ENCODE measurements around the gene RBPMS2.

DNA sequence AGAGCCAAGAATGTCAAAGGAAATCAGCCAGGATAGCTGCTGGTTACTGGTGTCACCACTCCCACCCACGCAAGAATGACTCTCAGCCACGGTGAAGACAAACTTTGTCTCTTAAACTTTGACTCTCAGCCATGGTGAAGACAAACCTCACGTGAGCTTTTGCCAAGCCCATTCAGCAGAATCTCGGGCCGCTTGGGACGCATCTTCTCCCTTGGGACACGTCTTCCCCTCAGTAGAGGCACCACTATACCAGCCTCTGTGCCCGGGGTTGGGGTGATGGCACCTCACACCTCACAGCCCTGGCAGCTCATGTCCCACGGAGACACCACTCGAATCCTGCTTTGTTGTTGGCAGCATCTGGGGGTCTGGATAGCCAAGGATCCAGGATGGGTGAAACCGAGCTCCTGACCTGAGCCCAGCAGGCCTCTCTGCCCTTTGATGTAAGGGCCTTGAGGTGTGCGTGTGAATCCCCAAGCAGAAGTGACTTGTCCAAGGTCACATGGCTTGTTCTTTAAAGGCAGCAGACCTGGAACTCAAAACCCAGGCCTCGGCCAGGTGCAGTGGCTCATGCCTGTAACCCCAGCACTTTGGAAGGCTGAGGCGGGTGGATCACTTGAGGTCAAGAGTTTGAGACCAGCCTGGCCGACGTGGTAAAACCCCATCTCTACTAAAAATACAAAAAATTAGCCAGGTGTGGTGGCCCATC is 21.8 kb downstream of the RBPMS2 start:
- TF ChIP-seq, protein P1, sequence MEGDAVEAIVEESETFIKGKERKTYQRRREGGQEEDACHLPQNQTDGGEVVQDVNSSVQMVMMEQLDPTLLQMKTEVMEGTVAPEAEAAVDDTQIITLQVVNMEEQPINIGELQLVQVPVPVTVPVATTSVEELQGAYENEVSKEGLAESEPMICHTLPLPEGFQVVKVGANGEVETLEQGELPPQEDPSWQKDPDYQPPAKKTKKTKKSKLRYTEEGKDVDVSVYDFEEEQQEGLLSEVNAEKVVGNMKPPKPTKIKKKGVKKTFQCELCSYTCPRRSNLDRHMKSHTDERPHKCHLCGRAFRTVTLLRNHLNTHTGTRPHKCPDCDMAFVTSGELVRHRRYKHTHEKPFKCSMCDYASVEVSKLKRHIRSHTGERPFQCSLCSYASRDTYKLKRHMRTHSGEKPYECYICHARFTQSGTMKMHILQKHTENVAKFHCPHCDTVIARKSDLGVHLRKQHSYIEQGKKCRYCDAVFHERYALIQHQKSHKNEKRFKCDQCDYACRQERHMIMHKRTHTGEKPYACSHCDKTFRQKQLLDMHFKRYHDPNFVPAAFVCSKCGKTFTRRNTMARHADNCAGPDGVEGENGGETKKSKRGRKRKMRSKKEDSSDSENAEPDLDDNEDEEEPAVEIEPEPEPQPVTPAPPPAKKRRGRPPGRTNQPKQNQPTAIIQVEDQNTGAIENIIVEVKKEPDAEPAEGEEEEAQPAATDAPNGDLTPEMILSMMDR (IDR thresholded peaks at IDR 0.05) = no peak
- no peak for TF ChIP-seq POLR2A (IDR thresholded peaks at IDR 0.05)

Measured in lower leg skin (tissue), 3 donors.